Endothelial cell of umbilical vein (primary cell): ENCODE results near the gene GMCL1. TPM values are rescaled to one million over a fixed set of nuclear protein-coding genes. Genes with fewer than 3 reads are reported as not detected.

Source experiments
- BruUV-seq: library from RNA; stranded (reverse); fragments of 400-500 nt; replicated peaks from 2 replicates; lab custom pipeline; 2021; lab: Mats Ljungman, UMichigan
- CTCF ChIA-PET: fragments of 300-600, 350-600 bp; sonication (Branson Sonifier 250); formaldehyde crosslinking; loops from one replicate; lab custom pipeline; 2021; ENCODE audit warnings: antibody characterized with exemption, inconsistent platforms; lab: Charles Lee
- POLR2A ChIA-PET: fragments of 300-600, 350-600 bp; sonication (Branson Sonifier 250); formaldehyde crosslinking; loops from one replicate; lab custom pipeline; 2021; ENCODE audit warnings: antibody characterized with exemption, inconsistent platforms; lab: Charles Lee
- DNase-seq: peaks from one replicate; pipeline ENCODE4 v3.0.0-alpha.2; 2011; ENCODE audit warnings: low read depth, low spot score
- FAIRE-seq: peaks from 2 replicates; lab custom pipeline; 2011; peaks lifted over from hg19 to GRCh38; lab: Jason Lieb, UNC
- H2AFZ ChIP-seq: 2 replicates; pipeline ENCODE4 v1.6.0; 2012; ENCODE audit warnings: low read depth, low read length, control low read depth, inconsistent platforms
- H3K27ac ChIP-seq: 2 replicates; pipeline ENCODE4 v1.5.1; 2011; ENCODE audit warnings: low read depth, mild to moderate bottlenecking, control low read depth, low read length, moderate library complexity; ENCODE audit not compliant: insufficient read depth
- H3K27me3 ChIP-seq, 2 experiments: 2 replicates each; pipeline versions ENCODE4 v1.6.0 to v1.6.1; 2011; ENCODE audit warnings: low read length in 2 of 2, mixed read lengths in 1 of 2; ENCODE audit not compliant: control insufficient read depth in 2 of 2, insufficient read depth in 2 of 2
- H3K36me3 ChIP-seq, 2 experiments: 2 replicates in 1 of 2; 3 replicates in 1 of 2; pipeline ENCODE4 v1.5.1; 2011; ENCODE audit warnings: low read length in 2 of 2, mild to moderate bottlenecking in 1 of 2, moderate library complexity in 1 of 2; ENCODE audit not compliant: control insufficient read depth in 2 of 2, insufficient read depth in 2 of 2; ENCODE audit errors: extremely low read depth in 1 of 2
- H3K4me1 ChIP-seq: 3 replicates; pipeline ENCODE4 v1.5.1; 2011; ENCODE audit warnings: mild to moderate bottlenecking, low read length; ENCODE audit not compliant: control insufficient read depth, insufficient read depth; ENCODE audit errors: extremely low read depth
- H3K4me2 ChIP-seq: 2 replicates; pipeline ENCODE4 v1.6.1; 2011; ENCODE audit warnings: low read length, control low read depth, mixed read lengths; ENCODE audit not compliant: insufficient read depth
- H3K4me3 ChIP-seq, 3 experiments: fragments of 200-600 bp in 1 of 3; sonication (generic), shearing (Covaris generic) in 1 of 3; replicated peaks in 1 of 3; 2 replicates each; pipeline ENCODE4 v1.5.1; 2011 to 2016; ENCODE audit warnings: control low read depth in 3 of 3, low read length in 3 of 3, mild to moderate bottlenecking in 2 of 3, inconsistent platforms in 1 of 3, low read depth in 1 of 3, moderate library complexity in 1 of 3; ENCODE audit not compliant: insufficient read depth in 1 of 3
- H3K79me2 ChIP-seq: 2 replicates; pipeline ENCODE4 v1.6.0; 2012; ENCODE audit warnings: low read length, inconsistent platforms; ENCODE audit not compliant: control insufficient read depth, insufficient read depth
- H3K9ac ChIP-seq: replicated peaks from 2 replicates; pipeline ENCODE3; 2011; ENCODE audit warnings: low read length, control low read depth; ENCODE audit not compliant: insufficient read depth; ENCODE audit errors: extremely low read depth
- H3K9me1 ChIP-seq: replicated peaks from 3 replicates; pipeline ENCODE4 v1.6.0; 2011; ENCODE audit warnings: mild to moderate bottlenecking, low read length; ENCODE audit not compliant: control insufficient read depth, insufficient read depth; ENCODE audit errors: extremely low read depth
- H3K9me3 ChIP-seq: replicated peaks from 2 replicates; pipeline ENCODE4 v1.5.1; 2012; ENCODE audit warnings: low read length, inconsistent platforms; ENCODE audit not compliant: control insufficient read depth, insufficient read depth
- H4K20me1 ChIP-seq: replicated peaks from 2 replicates; pipeline ENCODE3; 2011; ENCODE audit warnings: mild to moderate bottlenecking, low read length; ENCODE audit not compliant: control insufficient read depth, insufficient read depth; ENCODE audit errors: extremely low read depth
- EZH2 ChIP-seq: IDR thresholded peaks from 2 replicates; pipeline ENCODE4 v1.6.1; 2012; ENCODE audit warnings: borderline replicate concordance, low read depth, mild to moderate bottlenecking, moderate library complexity, low read length, inconsistent platforms; ENCODE audit not compliant: severe bottlenecking
- FOS ChIP-seq: IDR thresholded peaks from 2 replicates; pipeline ENCODE4 v1.6.1; 2011; ENCODE audit warnings: mild to moderate bottlenecking, low read length, moderate library complexity, borderline replicate concordance; ENCODE audit not compliant: insufficient read depth
- GATA2 ChIP-seq: IDR thresholded peaks from 2 replicates; pipeline ENCODE4 v1.7.0; 2011; ENCODE audit warnings: low read depth, mild to moderate bottlenecking, moderate library complexity, mixed read lengths, low read length; ENCODE audit not compliant: insufficient read length, insufficient read depth
- JUN ChIP-seq: IDR thresholded peaks from 2 replicates; pipeline ENCODE4 v1.6.1; 2011; ENCODE audit warnings: borderline replicate concordance, low read depth; ENCODE audit not compliant: insufficient read length, insufficient read depth
- MYC ChIP-seq: IDR thresholded peaks from one replicate; pipeline ENCODE4 v1.6.1; 2011; ENCODE audit warnings: mild to moderate bottlenecking, low read depth, low read length
- POLR2A ChIP-seq: IDR thresholded peaks from 2 replicates; pipeline ENCODE4 v1.6.1; 2012; ENCODE audit warnings: low read depth, mild to moderate bottlenecking, control low read depth, low read length
- POLR2AphosphoS5 ChIP-seq: IDR thresholded peaks from 2 replicates; pipeline ENCODE4 v1.6.1; 2012; ENCODE audit warnings: low read depth, mild to moderate bottlenecking, control low read depth, low read length, moderate library complexity; ENCODE audit not compliant: insufficient read depth
- dilution Hi-C: fragments of 300-500 bp; cut with MboI; formaldehyde crosslinking; loops from one replicate; pipeline ENCODE4 v1.15.0; 2019; ENCODE audit warnings: low sequenced_read_pairs; ENCODE audit not compliant: extremely low pct_ligation_motif_present
- intact Hi-C: fragments of 100-400 bp; cut with micrococcal nuclease; formaldehyde crosslinking; loops from one replicate; pipeline ENCODE4 v1.10.0; 2022
- polyA plus RNA-seq, 4 experiments: library from polyadenylated mRNA; depleted of rRNA in 3 of 4; stranded (reverse) in 3 of 4; unstranded in 1 of 4; fragments of >200 nt; gene quantifications; 2 replicates each; pipeline versions ENCODE4 v1.2.1 to v1.2.3, GENCODE V29; 2011 to 2012; ENCODE audit warnings: missing spikeins in 1 of 4
- total RNA-seq: library from RNA; stranded (reverse); gene quantifications from 2 replicates; pipeline ENCODE4 v1.2.3, GENCODE V29; 2021
- TF ChIP-seq, protein P1 (sequence below), 2 donors: IDR thresholded peaks; 1 replicate in 1 of 2; 2 replicates in 1 of 2; pipeline ENCODE4 v1.5.1; 2011; ENCODE audit warnings: low read length in 2 of 2, mild to moderate bottlenecking in 2 of 2, moderate library complexity in 2 of 2, control low read depth in 1 of 2, inconsistent platforms in 1 of 2, low read depth in 1 of 2; ENCODE audit not compliant: insufficient read depth in 1 of 2; ENCODE audit errors: extremely low read depth in 1 of 2
- TF ChIP-seq, protein P2 (sequence below): IDR thresholded peaks from 2 replicates; pipeline ENCODE4 v1.6.1; 2011; ENCODE audit not compliant: insufficient read depth, insufficient read length

GMCL1 gene
- total and polyA plus RNA-seq, 2 donors (not counting 3 experiments of a cell fraction or from before 2014, with no cell fraction given), result 4.2 to 14.6 TPM

DNA sequence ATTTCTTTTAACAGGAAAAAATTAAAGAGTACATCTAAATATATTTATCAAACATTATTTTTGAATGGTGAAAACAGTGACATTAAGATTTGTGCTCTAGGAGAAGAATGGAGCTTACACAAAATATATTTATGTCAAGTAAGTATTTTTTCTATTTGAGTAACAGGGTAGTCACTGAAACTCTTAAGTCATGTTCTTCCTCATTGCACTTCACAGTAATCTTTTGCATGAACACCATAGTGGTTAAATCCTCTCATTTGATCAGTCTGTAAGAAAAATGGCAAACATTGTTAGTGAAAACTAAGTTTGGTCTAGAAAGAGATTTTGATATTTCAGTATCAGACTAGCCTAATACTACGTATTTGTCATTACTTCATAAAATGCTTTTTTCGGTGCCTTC lies 8.1 kb downstream of the GMCL1 start:
- ChIA-PET CTCF (interaction anchor here (1.1 to 1.8 kb wide), 3 partner anchors 21 to 113 kb away, joined by 3 to 5 read pairs (median 3); no protein-coding TSS in a partner anchor), POLR2A (no interaction called here)
- no TSS peak for BruUV-seq
- dilution Hi-C loops (no loop called here), intact Hi-C loops (no loop called here)
- Histone ChIP-seq H3K36me3 (peaks cover 0 to 2% of the 10 kb centered on the region in 2 experiments), H3K9me1 (no peaks in the 10 kb centered on the region), H2AFZ (no peak overlapping the region), H3K4me1 (no peaks in the 10 kb centered on the region), H3K9me3 (no peaks in the 10 kb centered on the region), H3K27me3 (no peaks in the 10 kb centered on the region), H3K79me2 (peaks cover 13% of the 10 kb centered on the region), H3K4me2 (no peak overlapping the region), H4K20me1 (no peaks in the 10 kb centered on the region), H3K27ac (no peak overlapping the region), H3K4me3 (no peak overlapping the region), H3K9ac (no peak overlapping the region)
- DNase-seq, result no peak
- TF ChIP-seq FOS (no peak), POLR2A (no peak), EZH2 (no peak), MYC (no peak), JUN (no peak), POLR2AphosphoS5 (no peak), GATA2 (no peak)
- TF ChIP-seq, protein P1, sequence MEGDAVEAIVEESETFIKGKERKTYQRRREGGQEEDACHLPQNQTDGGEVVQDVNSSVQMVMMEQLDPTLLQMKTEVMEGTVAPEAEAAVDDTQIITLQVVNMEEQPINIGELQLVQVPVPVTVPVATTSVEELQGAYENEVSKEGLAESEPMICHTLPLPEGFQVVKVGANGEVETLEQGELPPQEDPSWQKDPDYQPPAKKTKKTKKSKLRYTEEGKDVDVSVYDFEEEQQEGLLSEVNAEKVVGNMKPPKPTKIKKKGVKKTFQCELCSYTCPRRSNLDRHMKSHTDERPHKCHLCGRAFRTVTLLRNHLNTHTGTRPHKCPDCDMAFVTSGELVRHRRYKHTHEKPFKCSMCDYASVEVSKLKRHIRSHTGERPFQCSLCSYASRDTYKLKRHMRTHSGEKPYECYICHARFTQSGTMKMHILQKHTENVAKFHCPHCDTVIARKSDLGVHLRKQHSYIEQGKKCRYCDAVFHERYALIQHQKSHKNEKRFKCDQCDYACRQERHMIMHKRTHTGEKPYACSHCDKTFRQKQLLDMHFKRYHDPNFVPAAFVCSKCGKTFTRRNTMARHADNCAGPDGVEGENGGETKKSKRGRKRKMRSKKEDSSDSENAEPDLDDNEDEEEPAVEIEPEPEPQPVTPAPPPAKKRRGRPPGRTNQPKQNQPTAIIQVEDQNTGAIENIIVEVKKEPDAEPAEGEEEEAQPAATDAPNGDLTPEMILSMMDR (IDR thresholded peaks at IDR 0.05; ENCODE audit: extremely low read depth in 1 of 2, insufficient read depth in 1 of 2, low read depth in 1 of 2, low read length in 2 of 2), result no peak
- TF ChIP-seq, protein P2, sequence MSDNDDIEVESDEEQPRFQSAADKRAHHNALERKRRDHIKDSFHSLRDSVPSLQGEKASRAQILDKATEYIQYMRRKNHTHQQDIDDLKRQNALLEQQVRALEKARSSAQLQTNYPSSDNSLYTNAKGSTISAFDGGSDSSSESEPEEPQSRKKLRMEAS, result no peak
- FAIRE-seq, result no peak
